NCI-H748 (cell line): ENCODE measurements around the gene KCNH8.
A peak's percentile ranks its signal among the peaks of the same experiment; 100 is the strongest.
"Not testable (repeated sequence)": the region's sequence is repeated elsewhere in the genome, so short reads cannot be mapped to it uniquely, and the experiment has no call there.

Experiments used
- DNase-seq: peaks from one replicate; lab custom pipeline; 2025; ENCODE audit not compliant: unreplicated experiment; lab: John Stamatoyannopoulos, UW

The KCNH8 gene

DNA sequence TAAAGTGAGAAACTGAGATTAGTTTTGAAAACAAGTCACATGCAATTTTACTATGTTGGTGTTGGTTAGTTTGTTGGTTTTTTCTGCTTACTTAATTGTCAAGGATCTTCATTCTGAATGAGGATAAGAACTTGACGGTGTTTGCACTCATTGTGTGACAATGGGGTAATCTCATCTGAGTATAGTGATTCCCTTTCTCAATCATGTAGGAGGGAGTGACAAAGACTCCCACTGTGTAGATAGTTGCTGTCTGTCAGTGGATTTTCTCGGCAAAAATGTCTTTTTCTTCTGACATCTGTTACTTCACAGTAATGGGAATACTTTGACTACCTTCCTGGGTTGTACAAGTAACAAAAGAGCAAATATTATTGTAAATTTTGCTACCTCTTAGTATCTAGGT is 23.5 kb downstream of the KCNH8 start:
- DNase-seq: peak; percentile 10

DNA sequence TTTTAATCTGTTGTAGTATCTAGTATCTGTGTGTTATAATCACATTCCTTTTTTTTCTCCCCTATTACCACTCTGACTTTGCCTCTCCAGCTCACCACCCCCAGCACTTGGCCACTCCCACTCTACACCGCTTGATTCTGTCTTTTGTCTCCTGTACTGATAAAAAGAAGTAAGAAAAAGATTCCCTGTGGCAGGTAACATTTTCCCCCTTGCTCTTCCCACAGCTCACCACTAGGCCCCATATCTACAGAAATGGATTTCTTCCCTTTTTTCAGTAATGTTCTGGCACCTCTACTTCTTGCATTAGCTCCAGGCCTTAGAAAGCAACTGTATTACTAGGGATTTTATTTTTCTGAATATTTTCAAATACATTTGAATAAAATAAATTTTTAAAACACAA is 25.6 kb downstream of the KCNH8 start:
- peak; percentile 11 for DNase-seq

DNA sequence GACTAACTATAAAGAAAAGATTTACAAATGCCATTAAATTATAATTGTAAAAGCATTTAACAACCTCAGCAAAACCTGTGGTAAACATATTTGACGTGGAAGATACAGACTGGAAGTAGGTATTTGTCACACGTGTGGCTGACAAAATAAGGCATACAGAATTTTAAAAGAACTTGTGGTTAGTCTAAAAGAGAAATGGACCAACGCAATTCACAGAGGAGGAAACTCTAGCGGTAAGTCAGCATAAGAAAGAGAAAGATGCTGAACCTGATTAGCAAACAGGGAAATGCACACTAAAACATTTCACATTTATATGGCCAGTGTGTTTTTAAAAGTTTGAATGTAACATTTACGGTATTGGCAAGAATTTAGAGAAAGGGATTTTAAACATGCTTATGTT is 35.3 kb downstream of the KCNH8 start:
- DNase-seq: no peak

DNA sequence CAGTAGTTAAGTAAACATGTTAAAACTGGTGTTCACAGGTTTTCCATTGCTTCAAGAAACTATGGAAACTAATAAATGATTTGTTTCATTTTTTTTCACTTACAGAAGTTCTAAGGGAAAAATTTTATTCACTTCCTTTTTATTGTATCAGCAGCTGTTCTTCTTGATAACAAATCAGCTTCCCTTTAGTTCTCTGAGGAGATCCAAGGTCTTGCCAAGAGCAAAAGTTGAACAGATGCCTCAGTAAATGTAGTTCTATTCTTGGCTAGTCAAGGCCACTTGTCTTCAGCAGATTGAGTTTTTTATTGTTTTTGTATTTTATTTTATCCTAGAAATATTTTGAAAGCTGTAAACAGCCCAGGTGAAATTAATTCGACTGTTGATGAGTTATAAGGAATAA is 41.8 kb downstream of the KCNH8 start:
- no peak for DNase-seq

DNA sequence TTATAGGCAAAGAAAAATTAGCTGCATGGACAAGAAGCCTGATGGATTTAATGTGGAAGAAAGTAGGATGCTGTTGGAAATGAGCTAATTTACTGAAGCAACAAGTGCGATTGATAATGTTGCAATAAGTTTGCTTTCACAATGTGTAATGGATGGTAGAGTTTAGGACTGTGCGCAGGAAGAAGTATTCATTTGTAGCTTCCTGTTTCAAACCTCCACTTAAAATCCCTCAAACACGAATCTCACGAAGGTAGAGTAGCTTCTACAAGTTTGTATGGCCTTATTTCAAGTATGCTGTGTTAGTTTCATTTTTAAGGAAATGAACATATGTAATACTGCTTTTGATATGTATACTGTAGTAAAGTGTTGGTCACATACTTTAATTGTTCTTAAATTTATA is 42.3 kb downstream of the KCNH8 start:
- no peak for DNase-seq

DNA sequence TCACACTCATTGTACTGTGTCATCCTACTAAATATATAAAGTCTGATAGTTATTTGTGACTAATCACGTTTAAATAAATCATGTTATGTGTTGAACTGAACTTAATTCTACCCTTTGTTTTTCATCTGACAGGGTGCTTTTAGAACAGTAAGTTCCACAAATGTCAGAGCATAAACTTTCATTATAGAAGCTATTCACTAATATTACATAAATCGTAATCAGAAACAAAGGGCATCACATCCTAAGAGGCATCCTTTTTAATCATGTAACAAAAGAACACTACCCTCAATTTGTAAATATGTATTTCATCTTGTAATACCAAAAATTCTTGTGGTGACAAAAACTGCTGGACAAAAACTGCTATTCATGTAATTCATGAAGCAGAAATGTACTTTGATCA is 50.8 kb downstream of the KCNH8 start:
- DNase-seq: no peak

DNA sequence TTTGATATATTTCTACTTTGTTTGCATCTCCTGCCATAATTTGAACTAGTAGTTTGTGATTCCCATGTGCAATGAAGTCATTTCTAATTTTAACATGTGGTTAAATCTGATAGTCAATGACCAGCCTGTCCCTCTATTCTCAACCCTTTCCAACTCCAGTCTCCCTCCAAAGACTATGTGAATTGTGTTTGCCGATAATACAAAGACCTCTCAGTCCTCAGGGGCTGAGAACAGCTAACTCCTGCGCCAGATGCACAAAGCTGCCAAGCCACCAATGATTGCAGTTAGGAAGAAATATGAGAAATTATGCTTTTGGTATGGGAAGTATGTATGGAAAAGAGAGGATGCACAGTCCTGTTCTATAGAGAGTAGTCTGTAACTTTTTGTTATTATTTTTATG is 54.0 kb downstream of the KCNH8 start:
- no peak for DNase-seq

DNA sequence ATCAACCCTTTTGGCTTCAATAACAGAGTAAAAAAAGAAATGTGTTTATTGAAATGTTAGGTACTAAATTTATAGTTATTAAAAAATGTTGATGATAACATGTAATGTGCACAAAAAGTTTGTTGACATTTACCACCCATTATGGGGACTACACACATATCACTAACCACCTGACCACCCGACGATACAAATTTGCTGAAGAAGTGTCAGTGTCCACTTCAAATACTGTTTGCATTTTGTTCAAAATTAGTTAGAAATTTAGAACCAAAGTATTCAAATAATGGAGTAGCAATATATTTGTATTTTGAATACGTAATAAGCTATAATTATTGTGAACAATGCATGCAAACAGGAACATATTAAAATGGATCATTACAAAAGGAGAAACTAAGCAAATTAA is 54.4 kb downstream of the KCNH8 start:
- DNase-seq: no peak

DNA sequence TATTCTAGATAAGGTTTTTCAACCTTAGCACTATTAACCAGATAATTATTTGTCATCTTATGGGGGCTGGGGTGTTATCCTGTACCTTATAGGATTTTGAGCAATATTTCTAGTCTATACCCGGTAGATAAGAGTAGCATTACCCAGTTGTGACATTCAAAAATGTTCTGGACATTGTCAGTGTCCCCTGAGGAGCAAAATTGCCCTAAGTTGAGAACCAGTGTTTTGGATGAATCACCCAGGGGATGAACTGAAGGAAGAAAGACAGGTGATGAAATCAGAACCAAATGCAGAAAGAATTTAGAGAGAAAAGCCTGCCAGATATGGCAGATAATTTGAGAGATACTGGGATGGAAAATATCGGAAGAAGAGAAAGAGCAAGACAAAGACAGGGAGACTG is 58.2 kb downstream of the KCNH8 start:
- DNase-seq: no peak

DNA sequence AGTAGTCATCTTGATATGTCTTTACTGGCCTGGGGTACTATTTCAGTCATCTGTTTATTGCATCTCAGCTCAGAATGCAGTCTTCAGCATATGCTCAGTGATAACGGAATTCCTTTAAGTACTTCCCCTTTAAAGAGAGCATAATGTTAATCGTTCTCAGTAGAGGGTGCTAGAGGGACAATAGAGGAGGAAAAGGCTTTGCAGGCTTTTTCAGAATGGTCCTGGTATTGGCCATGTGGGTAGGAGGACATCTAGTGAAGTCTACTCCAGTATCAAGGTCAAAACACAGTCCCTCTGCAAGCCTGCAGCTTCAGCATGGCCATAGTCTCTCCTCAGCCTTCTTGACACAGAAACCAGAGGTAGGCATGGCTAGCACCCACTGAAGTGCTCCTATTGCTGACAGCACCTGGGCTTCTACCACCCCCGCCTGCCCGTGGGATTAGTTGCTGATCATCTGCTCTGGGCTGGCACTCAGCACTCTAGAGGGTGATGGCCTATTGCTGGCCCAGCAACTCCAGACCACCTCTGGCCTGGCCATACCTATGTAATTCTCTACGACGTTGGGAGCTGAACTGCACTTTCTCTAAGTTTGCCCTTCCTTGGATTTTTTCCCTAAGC is 65.4 kb downstream of the KCNH8 start:
- DNase-seq: peak; percentile 12

DNA sequence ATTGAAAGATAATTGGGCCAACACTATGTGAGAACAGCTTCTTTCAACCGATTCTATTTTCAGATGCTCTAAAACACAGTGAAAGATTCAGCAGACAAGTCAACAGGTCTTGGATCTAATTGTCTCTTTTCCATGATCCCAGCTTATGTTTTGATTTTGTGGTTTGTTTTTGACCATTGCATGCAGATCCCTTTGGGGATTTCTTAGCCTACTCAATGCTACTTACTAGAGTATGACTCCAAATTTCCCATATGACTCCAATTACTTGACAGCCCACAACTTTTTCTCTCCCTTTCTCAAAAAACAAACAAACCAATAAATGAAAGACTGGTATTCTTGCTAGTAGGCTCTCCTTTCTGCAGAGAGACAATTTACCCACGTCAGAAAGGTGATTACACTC is 67.1 kb downstream of the KCNH8 start:
- DNase-seq: no peak

DNA sequence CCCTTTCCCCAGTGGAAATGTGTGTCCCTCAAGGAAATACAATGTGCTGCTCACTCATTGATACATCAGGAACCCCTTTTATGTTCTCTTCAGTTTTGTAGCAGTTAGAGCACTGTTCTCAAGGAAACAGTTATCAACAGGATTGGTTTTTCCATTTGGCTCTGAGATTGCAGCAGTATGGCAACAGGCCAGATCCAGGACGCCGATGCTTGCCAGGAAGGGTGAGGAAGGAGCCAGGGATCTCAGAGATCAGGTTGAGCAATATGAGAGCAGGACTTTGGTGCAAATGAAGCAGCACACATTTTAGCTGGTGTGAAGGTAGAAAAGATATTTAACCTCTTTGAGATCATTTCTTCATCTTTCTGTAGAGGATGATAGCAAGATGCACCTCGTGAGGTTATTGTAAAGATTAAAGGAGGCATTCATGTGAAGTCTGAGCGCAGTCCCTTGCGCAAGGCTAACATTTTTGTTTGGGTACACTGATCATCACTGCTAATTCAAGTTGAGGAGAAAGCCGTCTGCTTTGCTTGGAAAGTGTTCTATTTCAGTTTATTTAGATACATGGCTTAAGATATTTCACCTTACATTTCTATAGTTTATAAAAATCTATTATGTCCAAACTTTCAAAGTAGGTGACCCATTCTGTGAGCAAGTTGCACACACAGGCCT is 68.5 kb downstream of the KCNH8 start:
- no peak for DNase-seq

DNA sequence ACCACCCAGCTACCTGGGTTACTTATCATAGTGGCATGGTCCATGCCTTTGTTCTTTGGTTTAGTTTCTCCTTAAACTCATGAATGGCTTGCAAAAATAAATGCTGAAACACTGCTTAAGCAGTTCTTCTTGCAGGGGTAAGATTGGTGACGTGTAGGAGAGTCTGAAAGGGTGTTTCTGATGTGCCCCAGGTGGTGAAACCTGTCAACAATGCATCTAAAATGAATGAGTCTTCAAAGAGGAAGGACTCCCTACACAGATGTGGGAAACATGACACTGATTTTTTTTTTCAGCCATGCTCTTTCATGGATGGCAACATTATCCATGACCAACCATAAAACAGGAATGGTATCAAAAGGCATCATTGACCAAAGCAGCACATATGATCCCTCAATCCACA is 72.0 kb downstream of the KCNH8 start:
- no peak for DNase-seq

DNA sequence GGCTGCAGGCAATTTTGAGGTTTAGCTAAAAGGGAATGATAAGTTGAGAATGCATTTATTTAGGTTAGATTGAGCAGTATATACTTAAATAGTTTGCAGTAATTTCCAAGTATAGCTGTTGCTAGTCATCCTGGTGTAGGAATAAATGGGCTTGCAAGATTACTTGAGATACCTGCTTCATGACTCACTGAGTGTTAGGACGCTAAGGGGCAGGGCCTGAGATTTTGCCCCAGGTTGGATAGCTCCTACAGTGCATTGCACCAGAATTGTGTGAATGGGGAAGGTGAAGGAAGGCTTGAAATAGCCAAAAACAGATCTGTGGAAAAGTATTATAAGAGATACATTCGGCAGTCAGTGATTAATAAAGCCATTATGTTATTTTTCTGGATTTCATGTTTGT is 72.8 kb downstream of the KCNH8 start:
- DNase-seq: no peak

DNA sequence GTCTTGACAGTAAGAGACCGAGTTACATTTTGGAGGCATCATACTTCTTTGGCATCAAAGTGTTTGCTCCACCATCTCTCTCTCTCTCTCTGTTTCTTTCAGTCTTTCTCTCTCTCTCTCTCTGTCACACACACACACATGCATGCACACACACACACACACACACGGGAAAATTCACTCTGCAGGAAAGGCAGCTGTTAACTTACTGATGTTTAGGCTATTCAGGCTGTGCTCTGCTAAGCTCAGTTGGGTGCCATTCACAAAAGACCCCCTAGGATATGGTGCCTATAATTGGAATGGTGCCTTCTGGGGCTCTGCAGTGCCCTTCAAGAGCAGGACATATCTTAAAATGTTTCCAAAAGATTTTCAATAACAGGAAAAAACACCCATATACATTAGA is 78.2 kb downstream of the KCNH8 start:
- DNase-seq: no peak

DNA sequence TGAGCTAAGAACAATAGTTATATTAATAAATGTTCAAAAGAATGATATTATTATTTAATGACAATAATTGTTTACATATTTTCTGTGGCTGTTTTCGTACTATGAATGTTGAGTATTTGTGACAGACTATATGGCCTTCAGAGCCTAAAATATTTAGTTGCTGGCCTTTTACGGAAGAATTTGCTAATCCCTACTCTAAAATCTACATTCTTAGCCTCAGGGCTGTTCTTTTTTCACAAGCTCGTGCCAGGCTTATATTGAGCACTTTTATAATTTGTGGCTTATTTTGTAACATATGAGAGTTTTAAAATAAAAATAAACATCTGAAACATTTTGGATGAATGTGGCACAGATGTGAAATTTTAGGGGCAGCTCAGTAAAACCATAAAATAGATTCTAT is 79.9 kb downstream of the KCNH8 start:
- no peak for DNase-seq

DNA sequence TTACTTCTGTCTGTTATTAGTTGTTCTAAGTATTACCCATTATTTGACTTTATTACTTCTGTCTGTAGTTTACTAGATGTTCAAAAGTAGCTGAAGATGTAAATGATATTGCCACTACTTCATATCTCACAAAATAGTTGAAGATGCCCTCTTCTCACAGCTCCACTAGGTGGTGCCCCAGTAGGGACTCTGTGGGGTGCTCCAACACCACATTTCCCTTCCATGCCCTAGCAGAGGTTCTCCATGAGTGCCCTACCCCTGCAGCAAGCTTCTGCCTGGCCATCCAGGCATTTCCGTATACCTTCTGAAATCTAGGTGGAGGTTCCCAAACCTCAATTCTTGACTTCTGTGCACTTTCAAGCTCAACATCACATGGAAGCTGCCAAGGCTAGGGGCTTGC is 80.8 kb downstream of the KCNH8 start:
- DNase-seq: no peak

DNA sequence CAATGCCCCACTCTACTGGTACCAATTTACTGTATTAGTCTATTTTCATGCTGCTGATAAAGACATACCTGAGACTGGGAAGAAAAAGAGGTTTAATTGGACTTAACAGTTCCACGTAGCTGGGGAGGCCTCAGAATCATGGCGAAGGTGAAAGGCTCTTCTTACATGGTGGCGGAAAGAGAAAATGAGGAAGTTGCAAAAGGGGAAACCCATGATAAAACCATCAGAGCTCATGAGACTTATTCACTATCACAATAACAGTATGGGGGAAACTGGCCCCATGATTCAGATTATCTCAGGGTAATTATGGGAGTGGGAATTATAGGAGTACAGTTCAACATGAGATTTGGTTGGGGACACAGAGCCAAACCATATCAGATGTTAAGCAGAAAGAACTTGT is 81.6 kb downstream of the KCNH8 start:
- not testable (repeated sequence) for DNase-seq

DNA sequence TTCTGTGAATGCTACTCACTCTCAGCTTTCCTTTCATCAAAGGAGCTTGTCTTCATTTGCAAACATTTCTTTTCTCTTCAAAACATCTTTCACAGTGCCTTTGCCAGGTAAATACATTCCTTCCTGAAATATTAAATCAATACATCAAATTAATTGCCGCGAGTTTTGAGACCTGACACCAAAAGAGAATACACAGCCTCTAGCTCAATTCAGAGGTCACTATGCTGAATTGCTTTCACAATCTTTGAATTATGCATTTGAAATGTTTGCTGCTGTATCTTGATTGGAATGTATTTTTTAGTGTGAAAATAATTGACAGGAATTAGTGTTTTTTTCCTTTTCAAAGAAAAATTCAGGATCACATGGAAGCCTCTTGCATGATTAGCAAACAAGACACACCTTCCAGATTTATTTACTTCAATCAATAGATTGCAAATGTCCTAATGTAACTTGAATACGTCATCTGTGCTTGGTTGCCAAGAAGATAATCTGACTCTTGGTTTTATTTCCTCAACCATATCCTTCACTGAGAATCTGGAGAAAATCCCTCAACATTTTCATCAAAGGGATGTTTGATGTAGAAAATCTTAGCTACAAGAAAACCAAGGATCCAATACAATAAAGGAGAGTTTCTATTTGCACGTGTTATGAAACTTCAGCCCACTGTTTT is 83.6 kb downstream of the KCNH8 start:
- no peak for DNase-seq

DNA sequence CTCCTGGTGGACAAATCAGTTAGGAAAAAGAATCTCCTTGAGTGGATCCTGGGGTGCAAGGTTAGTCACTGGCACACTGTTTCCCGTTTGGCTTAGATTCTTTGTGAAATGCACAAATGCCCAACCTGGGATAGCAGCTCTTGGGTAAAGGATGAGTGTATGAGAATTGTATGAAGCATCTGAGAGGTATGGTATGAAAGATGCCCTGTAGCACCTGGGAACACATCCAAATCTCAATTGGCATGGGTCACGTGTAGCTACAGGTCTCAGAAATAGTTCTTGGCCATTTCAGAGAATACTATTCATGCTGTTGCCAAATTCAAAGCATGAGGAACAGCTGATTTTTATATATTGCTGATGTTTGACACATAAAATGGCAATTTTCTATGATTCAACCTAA is 84.3 kb downstream of the KCNH8 start:
- DNase-seq: no peak

DNA sequence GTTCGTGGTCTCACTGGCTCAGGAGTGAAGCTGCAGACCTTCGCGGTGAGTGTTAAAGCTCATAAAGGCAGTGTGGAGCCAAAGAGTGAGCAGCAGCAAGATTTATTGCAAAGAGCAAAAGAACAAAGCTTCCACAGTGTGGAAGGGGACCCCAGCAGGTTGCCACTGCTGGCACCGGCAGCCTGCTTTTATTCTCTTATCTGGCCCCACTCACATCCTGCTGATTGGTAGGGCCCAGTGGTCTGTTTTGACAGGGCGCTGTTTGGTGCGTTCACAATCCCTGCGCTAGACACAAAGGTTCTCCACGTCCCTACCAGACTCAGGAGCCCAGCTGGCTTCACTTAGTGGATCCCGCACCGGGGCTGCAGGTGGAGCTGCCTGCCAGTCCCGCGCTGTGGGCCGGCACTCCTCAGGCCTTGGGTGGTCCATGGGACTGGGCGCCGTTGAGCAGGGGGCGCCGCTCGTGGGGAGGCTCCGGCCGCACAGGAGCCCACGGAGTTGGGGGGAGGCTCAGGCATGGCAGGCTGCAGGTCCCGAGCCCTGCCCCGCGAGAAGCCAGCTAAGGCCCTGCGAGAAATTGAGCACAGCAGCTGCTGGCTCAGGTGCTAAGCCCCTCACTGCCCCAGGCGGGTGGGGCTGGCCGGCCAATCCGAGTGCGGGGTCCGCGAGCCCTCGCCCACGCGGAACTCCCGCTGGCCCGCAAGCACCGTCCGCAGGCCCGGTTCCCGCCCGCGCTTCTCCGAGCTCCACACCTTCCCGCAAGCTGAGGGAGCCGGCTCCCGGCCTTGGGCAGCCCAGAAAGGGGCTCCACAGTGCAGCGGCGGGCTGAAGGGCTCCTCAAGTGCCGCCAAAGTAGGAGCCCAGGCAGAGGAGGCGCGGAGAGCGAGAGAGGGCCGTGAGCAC is 85.8 kb downstream of the KCNH8 start:
- DNase-seq: not testable (repeated sequence)

DNA sequence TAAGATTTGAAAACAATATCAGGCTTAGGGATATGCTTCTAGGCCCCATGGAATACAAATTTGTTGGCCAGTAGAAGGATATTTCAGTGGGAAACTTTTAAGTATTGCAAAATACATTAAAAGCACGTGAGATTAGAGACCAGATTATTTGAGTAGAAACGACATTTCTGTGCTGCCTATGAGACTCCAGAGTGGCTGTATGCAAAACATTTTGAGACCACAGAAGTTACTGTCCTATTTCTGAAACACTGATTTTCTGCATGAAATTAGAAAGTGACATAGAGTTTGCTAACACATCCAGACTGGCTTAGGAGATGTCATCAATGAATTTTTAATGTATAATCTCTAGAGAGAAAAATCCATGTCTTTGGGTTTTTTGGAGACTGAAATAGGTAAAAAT is 99.8 kb downstream of the KCNH8 start:
- DNase-seq: no peak
